Right lobe of liver (tissue), 6 donors: ENCODE data around the gene ADAM12. TPM values are rescaled to one million over a fixed set of nuclear protein-coding genes. Genes with fewer than 3 reads are reported as not detected.

Source experiments
- ATAC-seq, 4 donors: fragments of 200-7000 bp; cut with Tn5 transposase; one replicate each; pipeline ENCODE4 v1.9.1; 2020; ENCODE audit warnings: mild to moderate bottlenecking in 4 of 4, moderate library complexity in 4 of 4
- DNase-seq, 3 donors: peaks; one replicate each; pipeline ENCODE4 v3.0.0-alpha.2; 2020
- H3K27ac ChIP-seq, 3 donors: fragments of 200-600 bp; one replicate each; pipeline ENCODE4 v1.8.0; 2022
- H3K27me3 ChIP-seq, 2 donors: fragments of 200-600 bp; one replicate each; pipeline ENCODE4 v1.8.0; 2022
- H3K36me3 ChIP-seq, 4 donors: fragments of 200-600 bp; sonication (generic) in 1 of 4; one replicate each; pipeline versions ENCODE4 v1.5.1 to v1.8.0; 2017 to 2022; ENCODE audit warnings: control low read depth in 1 of 4
- H3K4me1 ChIP-seq, 4 donors: fragments of 200-600 bp; sonication (generic) in 1 of 4; one replicate each; pipeline versions ENCODE4 v1.5.1 to v1.8.0; 2017 to 2022; ENCODE audit warnings: control low read depth in 1 of 4
- H3K4me3 ChIP-seq, 3 donors: fragments of 200-600 bp; one replicate each; pipeline ENCODE4 v1.8.0; 2022
- H3K9me3 ChIP-seq, 4 donors: fragments of 200-600 bp; sonication (generic) in 1 of 4; one replicate each; pipeline versions ENCODE4 v1.5.1 to v1.8.0; 2017 to 2022; ENCODE audit warnings: control low read depth in 1 of 4
- CTCF ChIP-seq, 4 donors: fragments of 200-600 bp in 3 of 4; fragments of 450-650 bp in 1 of 4; IDR thresholded peaks; one replicate each; pipeline versions ENCODE4 v1.5.1 to v1.8.0; 2016 to 2022; ENCODE audit warnings: antibody characterized with exemption in 4 of 4, mild to moderate bottlenecking in 2 of 4
- POLR2A ChIP-seq: fragments of 450-650 bp; IDR thresholded peaks from one replicate; pipeline ENCODE4 v1.6.1; 2017; ENCODE audit warnings: antibody characterized with exemption, mild to moderate bottlenecking
- WGBS: methylation state at CpG from one replicate; pipeline ENCODE4 v1.1.6; 2018; ENCODE audit warnings: low coverage, low lambda C conversion rate; ENCODE audit not compliant: insufficient coverage; ENCODE audit errors: missing lambda C conversion rate; 5-methylcytosine and 5-hydroxymethylcytosine counted together
- intact Hi-C, 2 donors: fragments of 100-400 bp; cut with DNase I; formaldehyde crosslinking; loops; one replicate each; pipeline versions ENCODE4 v1.11.2 to v1.14.1; 2022
- total RNA-seq, 6 experiments: library from RNA; depleted of rRNA in 2 of 6; stranded (reverse); fragments of >200 nt in 2 of 6; fragmentation: NEBNext Ultra II Directional in 3 of 6; extraction: Animal tissue kit (Norgen Biotek cat#: 25700) in 3 of 6; gene quantifications; one replicate each; pipeline versions ENCODE4 v1.1.0 to v1.2.4, GENCODE V29; 2016 to 2023
- donor health status: DM: no; HTN: yes; CAD: no.
- donor health status: DM: no; HTN: no; CAD: no.
- donor health status: DM: no; HTN: no; CAD: no.
- donor health status: DM: no; HTN: yes; CAD: no.
- donor health status: DM: no; HTN: yes; CAD: no.

The ADAM12 gene
- total RNA-seq, 6 experiments from 2014 or later = 0.06 to 1.3 (median 0.48) TPM; not detected in 2

GRCh38 chr10:126394948-126395347, 6.7 kb upstream of the ADAM12 start:
- intact Hi-C loops = no loop called here
- Histone ChIP-seq H3K4me1 (no peaks in the 10 kb centered on the region), H3K27ac (no peak overlapping the region), H3K9me3 (no peaks in the 10 kb centered on the region), H3K27me3 (no peaks in the 10 kb centered on the region), H3K36me3 (no peaks in the 10 kb centered on the region), H3K4me3 (no peak overlapping the region)
- ATAC-seq (no peak), DNase-seq (no peak)
- TF ChIP-seq CTCF (IDR thresholded peaks at IDR 0.05) = no peak
- WGBS = 43% methylated on average over 1 of the region's 2 CpGs

GRCh38 chr10:126393076-126393475, 4.8 kb upstream of the ADAM12 start:
- no peak overlapping the region for H3K4me3 ChIP-seq
- DNase-seq = no peak
- TF ChIP-seq CTCF (IDR thresholded peaks at IDR 0.05) = no peak
- TF ChIP-seq POLR2A = no peak
- intact Hi-C loops = no loop called here
- H3K9me3 ChIP-seq = no peaks in the 10 kb centered on the region
- no peak for ATAC-seq
- no peaks in the 10 kb centered on the region for H3K27me3 ChIP-seq
- H3K36me3 ChIP-seq = no peaks in the 10 kb centered on the region
- 60% methylated on average over 1 of the region's 4 CpGs for WGBS
- peaks cover 0 to 6% (median 0%) of the 10 kb centered on the region in 4 donors for H3K4me1 ChIP-seq
- H3K27ac ChIP-seq = no peak overlapping the region

- H3K4me3 ChIP-seq = no peak overlapping the region
- no peaks in the 10 kb centered on the region for H3K36me3 ChIP-seq
- 68% methylated on average over 7 of the region's 8 CpGs for WGBS
- no peak overlapping the region for H3K27ac ChIP-seq
- peaks cover 0 to 10% (median 0%) of the 10 kb centered on the region in 4 donors for H3K4me1 ChIP-seq
- peaks cover 0 to 2% of the 10 kb centered on the region in 2 donors for H3K27me3 ChIP-seq
- ATAC-seq (no peak), DNase-seq (no peak)
- intact Hi-C loops = no loop called here
- TF ChIP-seq POLR2A (no peak), CTCF (IDR thresholded peaks at IDR 0.05) (no peak)
- H3K9me3 ChIP-seq = no peaks in the 10 kb centered on the region
Measured at GRCh38 chr10:126392469-126392868, 4.2 kb upstream of the ADAM12 start.

- 65% methylated on average over 5 of the region's 6 CpGs for WGBS
- TF ChIP-seq CTCF (IDR thresholded peaks at IDR 0.05) (no peak), POLR2A (no peak)
Measured at GRCh38 chr10:126392068-126392467, 3.8 kb upstream of the ADAM12 start.

More at GRCh38 chr10:126392068-126392467, 3.8 kb upstream of the ADAM12 start:
- Histone ChIP-seq H3K27ac (no peak overlapping the region), H3K36me3 (no peaks in the 10 kb centered on the region), H3K27me3 (peaks cover 0 to 6% of the 10 kb centered on the region in 2 donors), H3K4me1 (peaks cover 0 to 10% (median 0%) of the 10 kb centered on the region in 4 donors), H3K9me3 (no peaks in the 10 kb centered on the region), H3K4me3 (no peak overlapping the region)
- DNase-seq (no peak), ATAC-seq (no peak)
- intact Hi-C loops = no loop called here
